Germinal center (tissue), 1 donor: ENCODE measurements around the gene FAM186B.
A peak's percentile ranks its signal among the peaks of the same experiment; 100 is the strongest.

Source experiments
- DNase-seq: peaks from one replicate; pipeline ENCODE4 v3.0.0; 2012; ENCODE audit warnings: mixed read lengths, low spot score

FAM186B gene

DNA sequence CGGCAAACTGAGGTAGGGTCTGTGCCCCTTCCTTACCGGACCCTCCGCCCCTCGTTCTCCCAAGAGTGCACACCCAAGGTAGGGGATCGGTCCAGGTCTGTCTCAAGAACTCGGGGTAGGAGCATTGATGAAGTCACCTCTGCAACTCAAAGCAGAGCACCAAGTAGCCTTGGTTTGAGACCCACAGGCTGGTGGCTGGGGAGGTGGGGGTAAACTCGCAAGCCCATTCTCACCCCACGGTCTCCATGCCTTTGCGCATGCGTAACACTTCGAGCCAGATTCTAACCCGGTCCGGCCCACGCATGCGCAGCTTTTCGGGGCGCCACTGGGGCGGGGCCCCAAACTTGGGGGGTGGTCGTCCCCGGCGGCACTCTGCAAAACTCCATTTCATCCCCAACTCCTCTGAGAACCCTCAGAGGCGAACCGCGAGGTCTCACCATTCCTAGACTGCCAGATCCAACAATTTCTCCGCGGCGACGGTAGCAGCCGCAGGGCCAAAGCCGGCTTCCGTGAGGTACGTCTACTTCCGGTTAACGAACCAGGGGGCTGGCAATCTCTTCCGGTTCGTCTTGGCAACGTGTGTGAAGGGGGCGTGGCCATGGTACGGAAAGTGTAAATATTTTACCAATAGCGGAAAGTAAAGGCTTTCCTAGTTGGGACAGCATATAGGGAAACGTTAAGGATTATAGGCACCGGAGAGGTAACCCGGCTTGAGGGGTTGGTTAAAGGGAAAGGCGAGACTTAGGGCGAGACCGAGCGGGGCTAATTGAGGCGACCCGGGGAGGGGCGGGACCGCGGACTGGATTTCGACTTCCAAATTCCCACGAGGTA lies 37.6 kb downstream of the FAM186B start, which contains the start of gene MCRS1:
MCRS1 (minus strand) TSS at position 532 of the 831 bp plus-strand sequence. CDS start 1,411 bp downstream, outside the sequence.
- peak; percentile 97 for DNase-seq

- no peak for DNase-seq
Measured at GRCh38 chr12:49567302-49567610, 38.2 kb downstream of the FAM186B start.

DNA sequence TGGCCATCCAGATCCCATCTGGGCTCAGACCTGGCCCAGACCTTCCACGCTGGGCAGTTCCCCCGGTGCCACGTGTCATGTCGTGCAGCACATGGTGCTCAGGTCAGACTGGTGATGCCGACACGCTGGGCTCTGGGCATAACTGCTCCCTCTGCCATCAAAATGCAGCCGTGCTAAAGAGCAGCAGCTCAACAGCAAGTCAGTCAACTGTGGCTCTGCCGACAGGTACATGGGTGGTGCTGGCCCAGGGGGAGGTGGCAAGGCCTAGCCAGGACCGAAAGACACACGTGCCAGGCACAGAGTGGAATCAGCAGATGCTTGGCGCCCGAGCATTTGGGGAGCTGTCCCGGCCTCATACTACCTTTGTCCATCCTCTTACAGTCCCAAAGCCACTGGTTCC lies 39.1 kb downstream of the FAM186B start:
- DNase-seq, result no peak

DNA sequence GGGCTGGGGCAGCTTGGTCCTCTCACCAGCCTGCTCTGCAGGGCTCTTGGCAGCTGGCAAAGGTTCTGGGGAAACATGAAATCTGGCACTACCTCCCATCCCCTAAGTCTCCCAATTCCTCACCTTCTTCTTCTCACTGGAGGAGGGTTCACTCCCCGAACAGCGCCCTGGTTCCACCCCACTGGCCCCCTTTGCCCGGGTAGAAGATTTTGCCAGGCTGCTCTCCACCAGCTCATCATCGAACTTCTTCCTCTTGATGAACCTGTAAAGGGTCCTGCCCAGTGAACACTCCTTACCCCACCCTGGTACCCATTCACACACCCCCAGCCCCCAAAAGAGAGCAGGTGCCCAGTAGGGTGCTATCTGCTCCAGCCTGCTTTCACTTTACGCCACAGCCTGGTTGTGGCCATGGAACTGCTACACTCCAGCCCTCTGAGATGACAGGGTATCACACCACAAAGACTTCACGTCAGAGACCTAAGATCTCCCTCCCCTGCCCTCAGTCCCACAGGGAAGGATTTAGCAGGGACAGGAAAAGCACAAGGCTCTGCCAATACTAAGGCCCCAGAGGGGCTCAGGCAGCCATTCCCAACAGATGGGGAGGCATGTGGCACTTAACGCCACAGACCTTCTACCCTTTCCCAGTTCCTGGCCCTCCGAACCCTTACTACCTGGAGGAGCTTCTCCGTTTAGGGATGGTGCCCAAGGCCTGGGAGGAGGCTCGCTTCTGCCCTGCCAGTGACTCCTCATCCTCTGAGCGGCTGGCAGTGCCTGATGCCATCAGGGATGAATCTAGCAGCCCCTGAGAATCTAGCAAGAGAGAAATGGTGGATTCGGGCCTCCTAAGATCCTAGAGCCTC lies 39.8 kb downstream of the FAM186B start:
- DNase-seq, result no peak

GRCh38 chr12:49564686-49565405 lies 40.6 kb downstream of the FAM186B start:
- no peak for DNase-seq

DNA sequence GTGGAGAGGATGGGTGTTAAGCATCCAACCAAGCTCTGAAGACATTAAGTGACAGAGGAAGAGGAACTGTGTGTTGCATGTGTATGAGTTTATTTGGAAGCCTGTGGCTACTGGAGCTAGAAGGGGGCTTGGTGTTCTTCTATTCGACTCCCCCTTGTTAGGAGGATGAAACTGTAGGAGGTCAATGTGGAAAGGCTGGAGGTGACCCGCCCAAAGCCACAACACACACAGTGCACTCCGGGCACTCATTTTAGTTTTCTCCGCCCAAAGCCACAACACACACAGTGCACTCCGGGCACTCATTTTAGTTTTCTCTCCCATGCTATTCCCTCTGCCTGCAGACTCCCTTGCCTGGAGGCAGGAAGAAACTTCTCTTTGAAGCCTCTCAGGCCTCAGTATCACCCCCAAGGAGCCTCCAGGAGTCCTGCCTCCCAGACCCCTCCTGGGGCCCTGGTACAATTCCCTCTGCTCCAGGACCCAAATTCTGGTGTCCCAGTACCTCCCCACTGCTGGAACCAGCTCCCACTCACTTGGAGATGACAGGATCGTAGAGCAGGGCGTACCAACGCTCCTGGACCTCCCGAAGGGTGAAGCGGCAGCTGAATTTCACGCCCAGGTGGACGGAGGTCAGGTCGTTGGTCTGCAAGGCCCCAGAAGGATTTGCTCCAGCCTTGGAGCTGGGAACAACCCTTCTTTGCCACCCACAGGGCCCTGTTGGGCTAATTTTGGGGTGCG lies 41.3 kb downstream of the FAM186B start:
- DNase-seq, result no peak

DNA sequence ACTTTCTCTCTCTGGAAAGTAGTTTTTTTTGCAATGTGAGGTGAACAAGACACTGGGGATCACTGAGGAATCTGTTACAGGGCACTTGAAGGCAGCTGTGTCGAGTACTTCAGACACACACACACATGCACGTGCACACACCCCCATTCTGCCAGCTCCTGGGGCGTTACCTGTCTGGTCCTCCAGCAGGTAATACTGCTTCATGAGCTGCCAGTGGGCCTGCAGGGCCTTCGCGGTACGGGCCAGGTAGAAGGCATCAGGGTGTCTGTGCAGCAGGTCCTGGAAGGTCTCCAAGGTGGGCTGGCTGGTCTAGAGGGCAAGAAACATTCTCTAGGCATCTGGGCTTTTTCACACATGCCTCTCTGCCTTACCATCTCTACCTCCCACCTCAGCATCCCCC lies 42.6 kb downstream of the FAM186B start:
- no peak for DNase-seq

GRCh38 chr12:49562233-49562632 lies 43.2 kb downstream of the FAM186B start:
- DNase-seq, result no peak

DNA sequence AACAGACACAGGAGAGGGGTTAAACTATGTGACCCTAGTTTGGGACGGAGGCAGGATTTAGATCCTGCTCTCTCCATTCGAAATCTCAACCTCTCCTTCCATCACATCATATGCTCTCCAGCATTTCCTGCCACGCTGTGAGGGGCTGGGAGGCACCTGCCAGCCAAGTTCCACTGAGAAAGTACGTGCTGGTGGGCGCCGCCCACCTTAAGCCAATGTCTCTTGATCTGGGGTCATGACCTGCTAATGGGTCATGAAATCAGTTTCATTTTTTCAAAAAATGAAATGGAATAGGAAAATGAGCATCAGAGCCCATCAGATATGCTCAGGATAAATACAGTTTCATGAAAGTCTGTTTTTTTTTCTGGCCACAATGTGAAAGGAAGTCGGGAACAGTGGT lies 44.7 kb downstream of the FAM186B start:
- DNase-seq, result no peak

- DNase-seq, result no peak
Measured at GRCh38 chr12:49559011-49559675, 46.3 kb downstream of the FAM186B start.

DNA sequence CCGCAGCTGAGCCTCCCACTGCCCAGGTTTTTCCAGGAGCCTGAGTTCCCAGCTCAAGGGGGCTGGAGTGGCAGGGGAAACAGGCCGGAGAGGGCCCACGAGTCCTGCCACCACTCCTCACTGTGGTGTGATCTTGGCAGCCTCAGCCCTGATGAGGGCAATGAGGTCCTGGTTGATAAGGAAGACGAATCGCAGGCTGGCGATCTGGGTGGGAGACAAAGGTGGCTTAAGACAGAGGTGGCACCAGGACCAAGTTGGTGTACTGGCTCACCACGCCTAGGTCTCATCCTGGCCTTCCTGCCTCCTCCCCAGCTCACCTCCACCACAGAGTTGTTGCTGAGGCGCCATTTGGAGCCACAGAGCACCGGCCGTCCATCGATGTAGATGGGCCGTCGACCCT lies 46.9 kb downstream of the FAM186B start:
- no peak for DNase-seq

- no peak for DNase-seq
Measured at GRCh38 chr12:49557917-49558215, 47.6 kb downstream of the FAM186B start.

DNA sequence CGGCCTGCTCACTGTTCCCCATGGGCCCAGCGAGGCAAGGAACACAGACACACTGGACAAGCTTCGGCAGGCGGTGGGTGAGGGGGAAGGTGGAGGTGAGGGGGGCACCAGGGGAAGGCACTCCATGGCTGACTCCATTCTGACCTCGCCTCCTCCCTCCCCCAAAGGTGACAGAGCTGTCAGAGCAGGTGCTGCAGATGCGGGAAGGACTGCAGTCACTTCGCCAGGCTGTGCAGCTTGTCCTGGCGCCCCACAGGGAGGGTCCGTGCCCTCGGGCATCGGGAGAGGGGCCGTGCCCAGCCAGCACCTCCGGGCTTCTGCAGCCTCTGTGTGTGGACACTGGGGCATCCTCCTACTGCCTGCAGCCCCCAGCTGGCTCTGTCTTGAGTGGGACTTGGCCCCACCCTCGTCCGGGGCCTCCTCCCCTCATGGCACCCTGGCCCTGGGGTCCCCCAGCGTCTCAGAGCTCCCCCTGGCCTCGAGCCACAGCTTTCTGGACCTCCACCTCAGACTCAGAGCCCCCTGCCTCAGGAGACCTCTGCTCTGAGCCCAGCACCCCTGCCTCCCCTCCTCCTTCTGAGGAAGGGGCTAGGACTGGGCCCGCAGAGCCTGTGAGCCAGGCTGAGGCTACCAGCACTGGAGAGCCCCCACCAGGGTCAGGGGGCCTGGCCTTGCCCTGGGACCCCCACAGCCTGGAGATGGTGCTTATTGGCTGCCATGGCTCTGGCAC lies 48.1 kb downstream of the FAM186B start:
- no peak for DNase-seq

- DNase-seq, result no peak
Measured at GRCh38 chr12:49556391-49557186, 48.9 kb downstream of the FAM186B start.

- DNase-seq, result no peak
Measured at GRCh38 chr12:49555631-49556390, 49.6 kb downstream of the FAM186B start.

- DNase-seq, result no peak
Measured at GRCh38 chr12:49554266-49554665, 51.2 kb downstream of the FAM186B start.

DNA sequence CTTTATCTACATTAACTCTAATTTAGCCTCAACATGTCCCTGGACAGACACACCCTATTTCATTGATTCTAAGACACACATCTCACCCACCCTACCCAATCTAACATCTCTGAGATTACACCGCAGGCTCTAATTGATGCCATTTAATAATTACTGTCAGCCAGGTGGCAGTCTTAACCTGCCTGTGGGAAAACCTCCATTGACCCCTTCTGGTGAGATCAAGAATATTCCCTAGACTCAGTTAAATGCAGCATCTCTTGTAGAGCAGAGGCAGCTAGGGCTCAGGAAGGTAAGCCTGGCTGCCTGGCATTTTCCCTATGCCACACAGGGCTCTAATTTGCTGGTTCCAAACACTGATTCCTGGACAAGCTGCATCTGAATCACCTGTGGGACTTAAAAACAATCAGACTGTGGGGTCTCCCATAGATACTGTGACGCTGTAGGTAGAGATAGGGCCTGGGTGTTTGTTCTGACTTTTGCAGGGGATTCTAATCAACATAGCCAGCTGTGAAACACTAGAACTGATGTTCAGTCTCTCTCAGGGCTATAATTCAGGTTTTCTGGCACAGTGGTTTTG lies 51.8 kb downstream of the FAM186B start:
- peak; percentile 72 for DNase-seq

GRCh38 chr12:49552899-49553298 lies 52.5 kb downstream of the FAM186B start:
- no peak for DNase-seq

DNA sequence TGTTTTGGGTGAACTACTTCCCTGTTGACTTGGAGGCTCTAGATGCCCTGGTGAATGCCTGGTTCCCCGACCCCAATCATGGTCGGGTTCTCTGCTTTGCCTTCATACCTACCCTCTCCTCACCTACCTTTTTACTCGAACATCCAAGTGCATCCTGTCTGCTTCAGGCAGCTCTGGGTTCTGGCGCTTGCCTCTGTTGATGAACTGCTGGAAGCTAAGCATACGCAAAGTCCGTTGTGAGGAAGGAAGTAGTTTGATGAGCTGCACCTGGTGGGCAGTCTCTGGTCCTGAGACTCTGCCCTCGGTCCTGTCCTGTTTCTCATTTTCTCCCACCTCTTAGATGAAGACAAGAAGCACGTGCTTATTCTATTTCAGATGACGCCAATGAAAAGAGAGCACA lies 53.0 kb downstream of the FAM186B start:
- DNase-seq, result no peak
